ENCODE data around the gene GFRA4. TPM values are rescaled to one million over a fixed set of nuclear protein-coding genes. Genes with fewer than 3 reads are reported as not detected.

Gene GFRA4
- total and polyA plus RNA-seq, 2 experiments from 2014 or later, result not detected

DNA sequence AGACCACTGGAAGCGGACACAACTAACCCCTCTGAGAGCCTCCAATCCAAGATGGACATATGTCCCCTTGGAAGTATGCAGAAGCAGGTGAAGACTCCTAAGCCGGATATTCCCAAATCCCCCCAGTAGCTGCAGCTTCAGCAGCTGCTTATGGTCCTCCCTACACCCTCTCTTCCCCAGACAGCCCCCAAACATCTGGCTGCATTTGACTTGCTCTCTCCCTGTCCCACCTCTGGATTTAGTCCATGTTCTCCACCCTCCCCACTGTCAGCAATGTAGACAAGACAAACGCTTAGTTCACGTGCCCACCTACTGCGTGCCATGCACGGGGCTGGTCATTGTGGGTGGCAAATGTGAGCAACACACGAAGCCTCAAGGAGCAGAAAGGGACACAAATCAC is 23.2 kb upstream of the GFRA4 start:
- Histone ChIP-seq H3K27me3 (peaks cover 23% of the 10 kb centered on the region), H3K9me3 (ENCODE audit: low read depth) (no peaks in the 10 kb centered on the region), H3K27ac (no peak overlapping the region)

DNA sequence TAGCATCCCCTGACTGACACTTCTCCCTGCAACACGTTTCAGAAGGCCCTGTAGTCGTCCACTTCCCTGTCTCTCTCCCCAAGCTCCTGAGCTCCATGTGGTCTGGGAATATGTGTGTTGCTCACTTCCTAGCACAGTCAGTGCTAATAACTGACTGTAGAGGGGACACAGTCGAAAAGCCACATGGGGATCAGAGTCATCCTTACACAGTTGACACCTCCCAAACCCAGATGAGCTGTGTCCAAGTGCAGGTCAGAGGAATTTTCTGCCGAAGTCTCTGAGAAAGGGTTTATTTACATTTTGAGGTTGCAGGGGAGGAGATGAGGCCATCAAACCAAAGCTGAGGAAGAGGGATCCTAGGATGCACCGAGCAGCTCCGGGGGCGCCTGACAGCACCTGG is 22.1 kb upstream of the GFRA4 start:
- TF ChIP-seq, protein P1, sequence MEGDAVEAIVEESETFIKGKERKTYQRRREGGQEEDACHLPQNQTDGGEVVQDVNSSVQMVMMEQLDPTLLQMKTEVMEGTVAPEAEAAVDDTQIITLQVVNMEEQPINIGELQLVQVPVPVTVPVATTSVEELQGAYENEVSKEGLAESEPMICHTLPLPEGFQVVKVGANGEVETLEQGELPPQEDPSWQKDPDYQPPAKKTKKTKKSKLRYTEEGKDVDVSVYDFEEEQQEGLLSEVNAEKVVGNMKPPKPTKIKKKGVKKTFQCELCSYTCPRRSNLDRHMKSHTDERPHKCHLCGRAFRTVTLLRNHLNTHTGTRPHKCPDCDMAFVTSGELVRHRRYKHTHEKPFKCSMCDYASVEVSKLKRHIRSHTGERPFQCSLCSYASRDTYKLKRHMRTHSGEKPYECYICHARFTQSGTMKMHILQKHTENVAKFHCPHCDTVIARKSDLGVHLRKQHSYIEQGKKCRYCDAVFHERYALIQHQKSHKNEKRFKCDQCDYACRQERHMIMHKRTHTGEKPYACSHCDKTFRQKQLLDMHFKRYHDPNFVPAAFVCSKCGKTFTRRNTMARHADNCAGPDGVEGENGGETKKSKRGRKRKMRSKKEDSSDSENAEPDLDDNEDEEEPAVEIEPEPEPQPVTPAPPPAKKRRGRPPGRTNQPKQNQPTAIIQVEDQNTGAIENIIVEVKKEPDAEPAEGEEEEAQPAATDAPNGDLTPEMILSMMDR (IDR thresholded peaks at IDR 0.05; ENCODE audit: low read depth, low read length), result no peak

More for the DNA sequence above, 23.2 kb upstream of the GFRA4 start:
- no peak for DNase-seq (ENCODE audit: low read depth in 1 of 2, low spot score in 1 of 2)
- TF ChIP-seq, protein P1 (IDR thresholded peaks at IDR 0.05; ENCODE audit: low read depth, low read length), result no peak
- H3K4me3 ChIP-seq, result no peak overlapping the region
- no peaks in the 10 kb centered on the region for H3K36me3 ChIP-seq
- no peaks in the 10 kb centered on the region for H3K4me1 ChIP-seq (ENCODE audit: low read depth)

DNA sequence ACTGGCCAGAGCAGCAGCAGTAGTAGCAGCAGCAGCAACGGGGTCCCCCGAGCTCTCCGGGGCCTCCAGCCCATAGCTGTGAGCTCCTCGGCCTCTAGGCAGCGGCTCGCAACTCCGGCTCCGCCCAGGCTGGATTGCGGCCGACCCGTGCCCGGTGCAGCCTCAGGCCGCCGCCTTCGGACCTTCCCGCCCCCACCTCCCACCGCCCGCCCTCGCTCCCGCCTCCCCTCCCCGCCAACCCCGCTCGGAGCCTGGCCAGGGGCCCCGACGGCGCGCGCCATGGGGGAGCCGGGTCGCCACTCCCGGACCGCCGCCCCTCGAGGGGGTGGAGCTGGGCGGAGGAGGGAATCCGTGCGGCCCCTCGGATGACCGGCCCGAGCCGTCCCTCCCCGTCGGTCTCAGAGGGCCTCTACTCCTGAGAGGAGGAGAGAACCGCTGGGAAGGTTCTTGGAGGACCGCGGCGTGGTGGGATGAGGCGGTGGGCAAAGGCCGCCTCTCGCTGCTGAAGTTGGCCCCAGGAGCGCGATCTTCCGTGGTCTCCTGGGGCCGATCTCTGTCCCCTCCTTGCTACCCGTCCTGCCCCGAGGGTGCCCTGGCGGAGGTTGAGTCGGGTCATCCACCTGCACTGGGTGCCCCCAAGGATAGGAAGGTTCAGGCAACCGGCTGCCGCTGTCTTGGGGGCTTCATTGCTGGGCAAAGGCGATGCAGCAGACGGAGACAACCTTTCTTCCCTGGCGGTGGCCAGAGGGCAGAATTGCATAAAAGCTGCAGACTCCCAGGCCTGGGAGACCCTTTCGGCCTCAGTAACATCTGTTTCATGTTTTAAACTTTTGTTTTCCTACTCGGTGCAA is 19.0 kb upstream of the GFRA4 start, which contains the start of gene ADAM33:
Gene ADAM33 (minus strand): TSS at position 80 of the 851 bp plus-strand sequence. CDS start 6 bp downstream, at position 74.
- H3K27me3 ChIP-seq, result peaks cover 26% of the 10 kb centered on the region
- no peaks in the 10 kb centered on the region for H3K9me3 ChIP-seq (ENCODE audit: low read depth)
- no peak within 1 kb of the TSS for H3K27ac ChIP-seq
- H3K4me1 ChIP-seq (ENCODE audit: low read depth), result no peaks in the 10 kb centered on the region
- DNase-seq (ENCODE audit: low read depth in 1 of 2, low spot score in 1 of 2), result peak; percentile 47 to 57
- TF ChIP-seq, protein P1 (IDR thresholded peaks at IDR 0.05; ENCODE audit: low read depth, low read length), result no peak
- peak within 1 kb of the TSS; percentile 9 for H3K4me3 ChIP-seq
- no peaks in the 10 kb centered on the region for H3K36me3 ChIP-seq

More for the DNA sequence above, 22.1 kb upstream of the GFRA4 start:
- Histone ChIP-seq H3K27me3 (peaks cover 26% of the 10 kb centered on the region), H3K4me3 (no peak overlapping the region), H3K36me3 (no peaks in the 10 kb centered on the region), H3K4me1 (ENCODE audit: low read depth) (no peaks in the 10 kb centered on the region), H3K9me3 (ENCODE audit: low read depth) (no peaks in the 10 kb centered on the region), H3K27ac (no peak overlapping the region)
- no peak for DNase-seq (ENCODE audit: low read depth in 1 of 2, low spot score in 1 of 2)

DNA sequence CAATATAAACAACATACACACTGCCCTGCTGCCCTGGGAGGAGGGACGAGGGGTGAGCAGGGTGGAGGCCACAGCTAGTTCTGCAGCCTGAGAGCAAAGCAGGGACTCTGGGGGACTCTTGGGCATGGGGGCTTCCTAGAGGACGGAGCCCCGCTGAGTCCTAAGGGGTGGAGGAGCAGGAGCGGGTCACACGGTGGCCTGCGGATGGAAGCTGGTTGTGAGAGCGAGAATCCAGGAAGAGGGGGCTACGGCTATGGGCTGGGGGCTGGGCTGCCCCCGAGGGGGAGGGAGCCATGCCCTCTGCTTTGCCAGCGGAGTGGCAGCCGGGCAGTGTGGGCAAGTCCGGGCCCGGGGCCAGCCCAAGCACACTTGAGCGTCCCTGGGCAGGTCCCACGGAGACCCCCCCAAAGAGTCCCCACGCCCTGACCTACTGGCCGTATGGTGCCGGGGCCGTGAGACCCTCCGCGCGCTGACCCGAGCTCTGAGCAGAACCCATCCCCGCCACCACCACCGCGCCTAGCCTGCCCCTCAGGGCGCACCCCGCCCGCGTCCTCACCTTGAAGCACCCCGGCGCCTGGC is 18.2 kb upstream of the GFRA4 start:
- Histone ChIP-seq H3K36me3 (no peaks in the 10 kb centered on the region), H3K27ac (no peak overlapping the region), H3K27me3 (peaks cover 24% of the 10 kb centered on the region), H3K9me3 (ENCODE audit: low read depth) (no peaks in the 10 kb centered on the region), H3K4me1 (ENCODE audit: low read depth) (no peaks in the 10 kb centered on the region), H3K4me3 (no peak overlapping the region)
- DNase-seq (ENCODE audit: low read depth in 1 of 2, low spot score in 1 of 2), result no peak
- TF ChIP-seq, protein P1 (IDR thresholded peaks at IDR 0.05; ENCODE audit: low read depth, low read length), result no peak

DNA sequence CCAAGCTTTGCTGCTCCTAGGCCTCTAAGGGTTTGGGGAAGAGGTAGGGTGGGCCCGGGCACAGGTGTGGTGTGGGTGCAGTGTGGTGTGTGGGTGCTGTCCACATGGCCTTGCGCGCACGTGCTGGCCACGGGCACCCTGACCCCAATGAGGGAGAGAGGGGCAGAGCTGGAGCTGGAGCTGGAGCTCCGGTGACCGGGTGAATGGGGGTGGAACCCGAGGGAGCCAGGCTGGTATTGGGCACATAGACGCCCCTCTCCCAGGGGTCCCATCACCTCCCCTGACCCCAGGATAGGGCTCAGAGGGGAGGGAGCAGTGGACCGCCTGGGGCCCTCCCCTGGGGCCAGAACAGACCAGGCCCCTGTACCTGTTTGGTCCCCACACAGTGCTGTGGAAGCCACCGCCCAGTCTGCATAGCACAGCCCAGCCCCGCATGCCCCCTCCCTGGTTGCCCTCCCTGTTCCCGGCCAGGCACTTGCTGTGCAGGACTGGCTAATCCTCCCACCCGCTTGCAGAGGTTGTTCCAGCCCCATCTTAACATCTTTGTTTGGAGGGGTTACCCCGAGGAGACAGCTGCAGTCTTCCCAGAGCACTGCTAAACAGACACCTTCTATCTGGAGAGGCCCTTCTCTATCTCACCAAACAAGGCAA is 17.6 kb upstream of the GFRA4 start:
- Histone ChIP-seq H3K27ac (no peak overlapping the region), H3K4me3 (no peak overlapping the region), H3K4me1 (ENCODE audit: low read depth) (no peaks in the 10 kb centered on the region), H3K27me3 (peaks cover 26% of the 10 kb centered on the region), H3K9me3 (ENCODE audit: low read depth) (no peaks in the 10 kb centered on the region), H3K36me3 (no peaks in the 10 kb centered on the region)
- no peak for DNase-seq (ENCODE audit: low read depth in 1 of 2, low spot score in 1 of 2)
- TF ChIP-seq, protein P1 (IDR thresholded peaks at IDR 0.05; ENCODE audit: low read depth, low read length), result no peak

All from cardiac muscle cell (in vitro differentiated cells and primary cell).